GOT3 (cell line): ENCODE data around the gene RCAN1.
"Not testable (repeated sequence)": the region's sequence is repeated elsewhere in the genome, so short reads cannot be mapped to it uniquely, and the experiment has no call there.

Source experiments
- DNase-seq: peaks from one replicate; lab custom pipeline; 2025; ENCODE audit warnings: mixed read lengths; lab: John Stamatoyannopoulos, UW

The RCAN1 gene

DNA sequence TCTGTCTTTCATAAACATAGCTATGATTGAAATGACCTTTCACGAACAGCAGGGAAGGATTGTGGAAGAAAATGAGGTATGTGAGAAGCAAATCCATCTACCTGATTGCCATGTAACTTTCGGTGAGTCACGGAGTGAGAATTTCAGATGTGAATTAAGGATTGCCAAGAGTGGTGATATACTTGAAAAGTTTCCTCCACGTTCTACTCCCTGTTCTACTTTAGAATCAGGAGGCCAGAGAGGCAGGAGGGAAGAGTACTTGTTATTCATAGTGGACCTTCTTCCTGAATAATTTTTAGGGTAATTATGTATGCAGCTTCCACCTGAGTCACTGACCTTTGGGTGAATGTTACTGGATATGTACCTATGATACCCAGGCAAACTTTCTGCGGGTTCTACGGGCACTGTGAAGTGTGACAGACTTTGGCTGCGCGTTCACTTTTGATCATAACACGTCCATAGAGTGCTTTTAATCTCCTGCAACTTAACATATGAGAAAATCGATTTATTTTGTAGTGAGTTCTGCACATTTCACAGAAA, 100.3 kb downstream of the RCAN1 start:
- no peak for DNase-seq

- DNase-seq = no peak
Observed at GRCh38 chr21:34513129-34513675, 101.7 kb downstream of the RCAN1 start.

DNA sequence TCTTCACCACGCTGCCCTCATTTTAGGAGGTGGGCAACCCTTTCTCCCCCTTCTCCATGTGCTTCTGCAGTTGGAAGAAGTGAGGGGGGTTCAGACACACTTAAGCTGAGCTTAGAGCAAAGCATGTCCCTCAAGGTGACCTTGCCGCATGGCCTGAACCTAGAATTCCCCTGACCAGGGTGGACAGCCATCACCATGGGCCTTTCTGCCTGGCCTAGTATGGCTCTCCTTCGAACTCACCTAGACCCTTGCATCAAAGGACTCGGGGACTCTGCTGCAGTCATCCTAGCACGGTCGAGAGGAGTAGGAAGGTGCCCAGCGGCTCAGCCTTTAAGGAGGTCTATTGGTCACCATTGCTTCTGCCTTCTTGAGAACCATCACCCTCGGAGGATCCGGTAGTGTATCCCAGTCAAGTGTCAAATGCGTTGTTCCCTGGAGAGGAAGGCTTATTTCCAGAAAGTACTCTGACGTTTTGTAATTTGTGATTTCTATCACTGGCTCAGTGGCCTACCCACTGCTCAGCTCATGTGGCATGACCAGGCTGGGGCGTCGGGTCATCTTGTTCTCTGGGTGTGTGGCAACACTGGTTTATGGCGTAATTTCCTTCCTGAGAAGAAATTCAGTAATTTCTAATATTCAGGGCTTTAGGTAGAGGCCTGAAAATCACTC, 103.0 kb downstream of the RCAN1 start, which contains the start of gene KCNE1:
TSS of gene KCNE1 (minus strand) at position 424 of the 669 bp plus-strand sequence. CDS start 62,576 bp downstream, outside the sequence.
- no peak for DNase-seq

DNA sequence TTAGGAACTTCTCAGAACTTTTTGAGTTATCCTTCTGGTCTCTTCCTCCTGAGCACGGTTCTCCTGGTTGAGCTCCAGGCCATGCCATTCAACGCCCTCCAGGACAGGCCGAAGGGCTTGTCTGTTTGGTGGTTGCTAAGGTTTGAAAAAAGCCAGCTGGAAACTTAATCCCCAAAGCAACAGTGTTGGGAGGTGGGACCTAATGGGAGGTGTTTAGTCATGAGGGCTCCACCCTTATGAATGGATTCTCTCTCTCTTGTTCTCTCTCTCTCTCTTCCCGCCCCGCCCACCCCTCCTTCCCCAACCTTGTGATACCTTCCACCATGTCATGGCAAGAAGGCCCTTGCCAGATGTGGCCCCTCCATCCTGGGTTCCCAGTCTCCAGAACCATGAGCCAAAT, 103.7 kb downstream of the RCAN1 start:
- DNase-seq = no peak

- DNase-seq = no peak
Observed at GRCh38 chr21:34510148-34511142, 104.5 kb downstream of the RCAN1 start.

GRCh38 chr21:34509151-34509550, 105.8 kb downstream of the RCAN1 start:
- no peak for DNase-seq

GRCh38 chr21:34504595-34504994, 110.3 kb downstream of the RCAN1 start:
- DNase-seq = no peak

DNA sequence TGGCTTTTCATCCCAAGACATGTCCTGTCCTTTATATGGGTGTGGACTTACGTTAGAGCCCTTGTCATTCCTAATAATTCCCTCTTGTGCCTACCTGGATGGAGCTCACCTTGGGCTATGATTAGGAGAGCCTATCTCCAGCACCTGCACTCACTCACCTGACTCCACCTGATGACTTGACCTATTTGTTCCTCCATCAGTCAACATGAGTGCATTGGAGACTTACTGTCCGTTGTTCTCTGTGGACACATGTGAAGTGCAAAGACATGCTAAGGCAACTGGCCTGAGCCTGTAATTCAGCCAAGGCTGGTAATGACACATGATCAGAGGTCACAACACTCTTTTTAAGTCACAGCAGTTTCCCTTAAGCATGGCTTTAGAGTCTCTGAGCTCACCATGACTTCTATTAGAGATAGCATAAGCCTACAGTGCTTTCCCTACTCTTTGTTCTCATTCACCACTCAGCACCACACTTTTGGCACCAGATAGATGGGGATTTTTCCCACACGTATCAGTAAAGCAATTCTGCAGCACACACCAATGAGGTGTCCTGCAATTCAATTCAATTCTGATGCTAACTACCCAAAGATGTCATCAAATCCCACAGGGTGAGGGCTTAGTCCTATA, 112.3 kb downstream of the RCAN1 start:
- no peak for DNase-seq

DNA sequence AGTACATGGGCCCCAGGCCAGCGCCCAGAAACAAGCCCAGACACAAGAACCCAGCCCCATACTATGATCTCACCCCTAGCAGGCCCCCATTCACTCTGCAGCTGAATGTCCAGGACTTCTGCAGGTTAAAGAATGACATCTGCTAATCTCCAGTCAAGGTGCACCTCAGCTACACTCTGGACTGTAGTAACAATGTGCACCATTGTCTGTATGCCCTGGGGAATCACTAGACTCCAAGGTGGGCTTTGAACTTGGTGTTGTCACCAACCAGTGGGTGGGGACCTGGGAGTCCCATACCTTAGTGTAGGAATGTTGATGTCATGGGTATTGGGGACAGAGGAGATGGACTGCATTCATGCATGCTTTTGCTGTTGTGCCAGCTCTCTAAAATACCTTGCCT, 113.2 kb downstream of the RCAN1 start:
- DNase-seq = no peak

DNA sequence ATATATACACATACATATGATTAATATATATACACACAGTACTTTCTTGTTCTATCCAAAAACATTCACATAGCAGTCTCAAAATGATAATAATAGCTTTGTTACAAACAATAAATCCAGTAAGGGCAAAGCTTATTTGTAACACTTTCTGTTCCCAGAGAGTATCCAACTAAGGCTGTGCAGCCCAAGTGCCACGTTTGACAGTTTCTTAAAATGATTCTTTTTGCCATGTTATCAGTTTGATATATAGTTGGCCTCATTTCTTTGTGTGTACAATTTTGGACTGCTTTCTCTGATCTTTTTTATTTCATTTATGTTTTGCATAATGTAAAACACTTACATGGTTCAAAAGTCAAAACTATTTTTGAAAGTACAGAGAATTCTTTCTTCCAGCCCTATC, 114.7 kb downstream of the RCAN1 start:
- DNase-seq = no peak

- no peak for DNase-seq
Observed at GRCh38 chr21:34499116-34499515, 115.8 kb downstream of the RCAN1 start.

- no peak for DNase-seq
Observed at GRCh38 chr21:34498623-34499022, 116.3 kb downstream of the RCAN1 start.

DNA sequence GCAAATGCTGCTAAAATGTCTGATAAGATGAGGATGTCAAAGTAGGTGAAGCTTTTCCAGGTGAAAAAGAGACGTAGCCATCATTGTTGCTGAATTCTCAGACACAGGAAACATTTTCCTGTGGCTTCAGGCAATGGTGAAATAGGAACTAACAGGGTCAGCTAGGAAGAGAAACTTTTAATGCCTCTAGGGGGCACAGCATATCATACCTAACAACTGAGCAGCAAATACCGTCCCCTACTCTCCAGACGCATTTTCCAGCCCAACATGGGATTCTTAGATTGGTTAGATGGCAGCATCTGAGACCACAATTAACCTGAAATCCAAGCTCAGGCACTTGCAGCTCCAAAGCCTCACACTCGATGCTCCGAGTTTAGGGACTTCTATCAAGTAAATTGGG, 131.1 kb downstream of the RCAN1 start:
- not testable (repeated sequence) for DNase-seq

GRCh38 chr21:34483435-34483834, 131.5 kb downstream of the RCAN1 start:
- not testable (repeated sequence) for DNase-seq

GRCh38 chr21:34467333-34467732, 147.6 kb downstream of the RCAN1 start:
- not testable (repeated sequence) for DNase-seq
